K562 (cell line): ENCODE data around the gene CTSW. TPM values are rescaled to one million over a fixed set of nuclear protein-coding genes. Genes with fewer than 3 reads are reported as not detected.

ENCODE experiments used
- ATAC-seq: fragments of 200-7000 bp; cut with Tn5 transposase; 3 replicates; pipeline ENCODE4 v1.9.1; 2020; ENCODE audit warnings: moderate library complexity
- BruUV-seq: library from RNA; stranded (reverse); fragments of 400-500 nt; replicated peaks from 2 replicates; lab custom pipeline; 2021; lab: Mats Ljungman, UMichigan
- CTCF ChIA-PET: fragments of 300-600 bp; formaldehyde crosslinking; extraction: SDS; loops from one replicate; lab custom pipeline; 2021; ENCODE audit warnings: low intra/inter-chr PET ratio; lab: Yijun Ruan, JAX
- POLR2A ChIA-PET: fragments of 300-600, 350-650 bp; sonication (Branson Sonifier 250); formaldehyde crosslinking; extraction: SDS; loops from one replicate; lab custom pipeline; 2021; ENCODE audit warnings: antibody characterized with exemption, inconsistent platforms; lab: Yijun Ruan, JAX
- DNase-seq, 4 experiments: peaks; one replicate each; pipeline versions ENCODE4 v3.0.0 to v3.0.0-alpha.2; 2011 to 2018; ENCODE audit warnings: low spot score in 3 of 4, mixed read lengths in 3 of 4; ENCODE audit errors: extremely low read depth in 1 of 4
- FAIRE-seq: peaks from 2 replicates; lab custom pipeline; 2011; peaks lifted over from hg19 to GRCh38; lab: Jason Lieb, UNC
- H2AFZ ChIP-seq: 2 replicates; pipeline ENCODE4 v1.6.0; 2011; ENCODE audit warnings: low read depth, low read length, control low read depth, inconsistent platforms
- H3K27ac ChIP-seq: fragments of 200-600 bp; 3 replicates; pipeline ENCODE4 v1.8.0; 2011; ENCODE audit warnings: low read depth, mild to moderate bottlenecking, control low read depth, inconsistent platforms, low read length, moderate library complexity, mixed read lengths; ENCODE audit errors: extremely low read depth
- H3K27me3 ChIP-seq, 2 experiments: fragments of 300-600 bp in 1 of 2; 2 replicates in 1 of 2; 3 replicates in 1 of 2; pipeline versions ENCODE4 v1.6.0 to v1.8.0; 2011; ENCODE audit warnings: inconsistent platforms in 2 of 2, low read length in 2 of 2, mild to moderate bottlenecking in 1 of 2, mixed read lengths in 1 of 2, moderate library complexity in 1 of 2; ENCODE audit not compliant: control insufficient read depth in 2 of 2, insufficient read depth in 2 of 2
- H3K36me3 ChIP-seq: fragments of 300-600 bp; 3 replicates; pipeline ENCODE4 v1.8.0; 2011; ENCODE audit warnings: mild to moderate bottlenecking, low read length, inconsistent platforms; ENCODE audit not compliant: control insufficient read depth, insufficient read depth
- H3K4me1 ChIP-seq, 2 experiments: fragments of 200-600 bp in 1 of 2; replicated peaks in 1 of 2; 2 replicates in 1 of 2; 3 replicates in 1 of 2; pipeline versions ENCODE4 v1.5.1 to v1.8.0; 2011; ENCODE audit warnings: inconsistent platforms in 2 of 2, low read length in 2 of 2, mild to moderate bottlenecking in 1 of 2, mixed read lengths in 1 of 2, moderate library complexity in 1 of 2; ENCODE audit not compliant: control insufficient read depth in 2 of 2, insufficient read depth in 2 of 2
- H3K4me2 ChIP-seq: 2 replicates; pipeline ENCODE4 v1.6.1; 2011; ENCODE audit warnings: low read length, control low read depth, inconsistent platforms, mixed read lengths; ENCODE audit not compliant: insufficient read depth
- H3K4me3 ChIP-seq: fragments of 200-600 bp; sonication (generic), shearing (Covaris generic); 2 replicates; pipeline ENCODE4 v1.5.1; 2016; ENCODE audit warnings: control low read depth, inconsistent platforms
- H3K79me2 ChIP-seq: fragments of 200-600 bp; 3 replicates; pipeline ENCODE4 v1.8.0; 2011; ENCODE audit warnings: low read length, inconsistent platforms; ENCODE audit not compliant: control insufficient read depth, insufficient read depth
- H3K9ac ChIP-seq, 2 experiments: 2 replicates each; pipeline versions ENCODE4 v1.6.0 to v1.6.1; 2011; ENCODE audit warnings: low read depth in 2 of 2, low read length in 2 of 2, control low read depth in 1 of 2, inconsistent platforms in 1 of 2, mild to moderate bottlenecking in 1 of 2, mixed read lengths in 1 of 2; ENCODE audit not compliant: insufficient read depth in 1 of 2
- H3K9me1 ChIP-seq: one replicate; pipeline ENCODE4 v1.6.0; 2011; ENCODE audit warnings: inconsistent platforms, mild to moderate bottlenecking, low read length, moderate library complexity; ENCODE audit not compliant: control insufficient read depth, insufficient read depth
- H3K9me3 ChIP-seq: replicated peaks from 2 replicates; pipeline ENCODE4 v1.5.1; 2011; ENCODE audit warnings: low read depth, low read length, inconsistent platforms; ENCODE audit not compliant: control insufficient read depth, insufficient read depth
- H4K20me1 ChIP-seq: replicated peaks from 2 replicates; pipeline ENCODE4 v1.6.1; 2011; ENCODE audit warnings: low read length, inconsistent platforms, mixed read lengths; ENCODE audit not compliant: control insufficient read depth, insufficient read depth
- CTCF ChIP-seq, 3 experiments: IDR thresholded peaks in 2 of 3; conservative IDR thresholded peaks in 1 of 3; 2 replicates each; pipeline ENCODE4 v1.5.1; 2011 to 2012; ENCODE audit warnings: low read length in 3 of 3, mild to moderate bottlenecking in 3 of 3, control low read depth in 2 of 3, improper control_type of control experiment in 1 of 3, inconsistent platforms in 1 of 3, low read depth in 1 of 3, mixed read lengths in 1 of 3, moderate library complexity in 1 of 3; ENCODE audit not compliant: insufficient read depth in 2 of 3
- GTF2F1 ChIP-seq: IDR thresholded peaks from 2 replicates; pipeline ENCODE4 v1.6.1; 2011; ENCODE audit warnings: low read depth, low read length, improper control_type of control experiment
- HDAC8 ChIP-seq: fragments of 450-650 bp; IDR thresholded peaks from 2 replicates; pipeline ENCODE4 v1.6.1; 2016; ENCODE audit warnings: mild to moderate bottlenecking, missing genetic modification characterization, moderate library complexity, missing compliant biosample characterization
- HINFP ChIP-seq: fragments of 450-650 bp; conservative IDR thresholded peaks from 2 replicates; pipeline ENCODE4 v1.6.1; 2016; ENCODE audit warnings: missing genetic modification characterization, low read depth, mild to moderate bottlenecking, control low read depth, missing compliant biosample characterization
- ID3 ChIP-seq, 2 experiments: fragments of 250-450 bp in 1 of 2; fragments of 450-650 bp in 1 of 2; sonication (Bioruptor Pico) in 1 of 2; IDR thresholded peaks; 2 replicates each; pipeline versions ENCODE4 v1.6.1 to v1.8.0; 2016 to 2021; ENCODE audit warnings: mild to moderate bottlenecking in 2 of 2, moderate library complexity in 2 of 2, missing compliant biosample characterization in 1 of 2, missing genetic modification characterization in 1 of 2
- IRF2 ChIP-seq: sonication (generic); formaldehyde crosslinking; IDR thresholded peaks from 2 replicates; pipeline ENCODE4 v1.8.1; 2022; ENCODE audit warnings: mild to moderate bottlenecking, missing genetic modification reagents
- MYNN ChIP-seq, 2 experiments: sonication (generic); formaldehyde crosslinking in 1 of 2; IDR thresholded peaks; 2 replicates each; pipeline versions ENCODE4 v1.5.0 to v1.6.1; 2016 to 2020; ENCODE audit warnings: antibody characterized with exemption in 1 of 2, missing genetic modification reagents in 1 of 2
- POLR2G ChIP-seq: fragments of 200-400 bp; formaldehyde crosslinking; IDR thresholded peaks from 2 replicates; pipeline ENCODE4 v1.6.1; 2017; ENCODE audit warnings: low read depth, mild to moderate bottlenecking, antibody characterized with exemption, low read length, moderate library complexity
- SIN3B ChIP-seq: fragments of 450-650 bp; IDR thresholded peaks from 2 replicates; pipeline ENCODE4 v1.6.1; 2017; ENCODE audit warnings: low read depth, mild to moderate bottlenecking, moderate library complexity
- SMARCA5 ChIP-seq: fragments of 450-650 bp; IDR thresholded peaks from 2 replicates; pipeline ENCODE4 v1.6.1; 2016
- SNRNP70 ChIP-seq: fragments of 200-400 bp; formaldehyde crosslinking; optimal IDR thresholded peaks from 2 replicates; pipeline ENCODE3; 2017; ENCODE audit warnings: low read depth, low read length
- TAL1 ChIP-seq: fragments of 450-650 bp; IDR thresholded peaks from 2 replicates; pipeline ENCODE4 v1.6.1; 2016; ENCODE audit warnings: mild to moderate bottlenecking
- TFAP4 ChIP-seq: sonication (generic); formaldehyde crosslinking; IDR thresholded peaks from 2 replicates; pipeline ENCODE4 v1.8.0; 2022; ENCODE audit warnings: missing genetic modification reagents, mild to moderate bottlenecking, moderate library complexity, borderline replicate concordance
- ZNF121 ChIP-seq: sonication (generic); formaldehyde crosslinking; conservative IDR thresholded peaks from 2 replicates; pipeline ENCODE4 v1.8.0; 2022; ENCODE audit warnings: missing genetic modification reagents
- ZNF778 ChIP-seq: fragments of 450-650 bp; formaldehyde crosslinking; IDR thresholded peaks from 2 replicates; pipeline ENCODE4 v1.4.0; 2020; ENCODE audit warnings: mild to moderate bottlenecking, moderate library complexity
- WGBS: fragments of 100-300 bp; shearing (Covaris generic); methylation state at CpG from one replicate; pipeline ENCODE4 v1.1.6; 2016; ENCODE audit warnings: low coverage, mixed read lengths; ENCODE audit not compliant: insufficient coverage; ENCODE audit errors: missing lambda C conversion rate; 5-methylcytosine and 5-hydroxymethylcytosine counted together
- in situ Hi-C: fragments of 300-500 bp; cut with MboI; formaldehyde crosslinking; loops from 4 replicates; pipeline ENCODE4 v1.15.0; 2018; ENCODE audit warnings: inconsistent platforms, mixed read lengths
- intact Hi-C: fragments of 100-400 bp; cut with micrococcal nuclease; formaldehyde crosslinking; loops from 2 replicates; pipeline ENCODE4 v1.14.2; 2022
- polyA plus RNA-seq, 8 experiments: library from polyadenylated mRNA; depleted of rRNA in 4 of 8; stranded (reverse) in 5 of 8; unstranded in 3 of 8; fragments of >200 nt; fragmentation: Nextera tagmentation in 2 of 8; fragmentation: Illumina TruSeq in 1 of 8; extraction: Ambion mirVana in 2 of 8; extraction: Trizol in 1 of 8; gene quantifications; 2 replicates each; pipeline versions ENCODE4 v1.2.1 to v1.2.3, GENCODE V29; 2011 to 2014; ENCODE audit warnings: inconsistent platforms in 1 of 8, missing spikeins in 1 of 8
- total RNA-seq, 7 experiments: library from RNA; depleted of rRNA in 6 of 7; stranded (reverse); fragments of >200 nt in 6 of 7; fragmentation: Illumina TruSeq in 2 of 7; extraction: Trizol in 2 of 7; gene quantifications; 2 replicates each; pipeline versions ENCODE4 v1.2.1 to v1.2.3, GENCODE V29; 2011 to 2021; ENCODE audit warnings: low replicate concordance in 1 of 7

Gene CTSW
- total and polyA plus RNA-seq, 9 of the 15 experiments (the other 6 are each of a cell fraction or from before 2014, with no cell fraction given), result 0.04 TPM; not detected in 8

GRCh38 chr11:65884716-65885092 is 5.1 kb downstream of the CTSW start:
- FAIRE-seq, result peak; percentile 81
- Histone ChIP-seq H3K36me3 (peaks cover 50% of the 10 kb centered on the region), H3K27ac (no peak overlapping the region), H2AFZ (no peak overlapping the region), H3K9ac (0 out of 4 replicates have a peak overlapping the region, but pooled peaks of 1 of the 2 experiments have one; percentile 1), H3K9me3 (no peaks in the 10 kb centered on the region), H3K4me3 (no peak overlapping the region), H3K79me2 (peaks cover 13% of the 10 kb centered on the region), H3K9me1 (no peaks in the 10 kb centered on the region), H3K4me1 (peaks cover 11 to 42% of the 10 kb centered on the region in 2 experiments; a peak in 4 of 5 replicates), H4K20me1 (peaks cover 3% of the 10 kb centered on the region; the same call in 1 of the 2 replicates), H3K27me3 (no peaks in the 10 kb centered on the region), H3K4me2 (no peak overlapping the region; the same call in 1 of the 2 replicates)
- peak; percentile 63 for ATAC-seq
- ChIA-PET POLR2A (interaction anchor here (0.6 to 14.4 kb wide), 18 partner anchors 8 to 381 kb away, joined by 3 to 147 read pairs (median 3); partner anchors contain the start of genes CFL1, FOSL1 and MUS81), CTCF (interaction anchor here (0.6 to 2.7 kb wide), 8 partner anchors 24 to 259 kb away, joined by 3 to 24 read pairs (median 4); partner anchors contain the start of gene MUS81)
- WGBS, result 24% methylated on average over 8 of the region's 9 CpGs
- intact Hi-C loops (loop anchor here (1.0 to 5.0 kb wide), 3 partner anchors 102 to 172 kb away; partner anchors contain the start of genes AP5B1 and KAT5), in situ Hi-C loops (loop anchor here (5.0 kb wide), 1 partner anchor 103 kb away; no protein-coding TSS in a partner anchor)
- peak; percentile 78 to 85 (median 80) for DNase-seq
- BruUV-seq, result no TSS peak
- TF ChIP-seq ZNF778 (CRISPR knock-in tag), result no peak
- no peak for TF ChIP-seq TAL1
- peak; percentile 80 for TF ChIP-seq TFAP4 (CRISPR knock-in tag)
- no peak for TF ChIP-seq SMARCA5
- TF ChIP-seq HDAC8 (tag), result no peak
- no peak for TF ChIP-seq HINFP (tag)
- peak; percentile 100 for TF ChIP-seq CTCF (IDR thresholded peaks at IDR 0.05 in 2 of 3, conservative IDR thresholded peaks at IDR 0.05 in 1 of 3; ENCODE audit: insufficient read depth in 2 of 3, low read depth in 1 of 3, low read length in 3 of 3)
- no peak for TF ChIP-seq SNRNP70
- no peak for TF ChIP-seq ZNF121 (CRISPR knock-in tag)
- TF ChIP-seq IRF2 (CRISPR knock-in tag), result no peak
- TF ChIP-seq POLR2G, result no peak
- TF ChIP-seq ID3 (CRISPR knock-in tag; IDR thresholded peaks at IDR 0.05), result no peak
- no peak for TF ChIP-seq ID3 (tag; IDR thresholded peaks at IDR 0.05)
- TF ChIP-seq MYNN (IDR thresholded peaks at IDR 0.05), result peak; percentile 90
- TF ChIP-seq MYNN (CRISPR knock-in tag; IDR thresholded peaks at IDR 0.05), result no peak
- TF ChIP-seq SIN3B, result peak; percentile 44; the same call in 1 of the 2 replicates
- TF ChIP-seq GTF2F1, result no peak
